Measurements from ENCODE around the gene TACR2. TPM values are rescaled to one million over a fixed set of nuclear protein-coding genes. Genes with fewer than 3 reads are reported as not detected.

Gene TACR2
- total and polyA plus RNA-seq, 2 experiments from 2014 or later, result not detected

DNA sequence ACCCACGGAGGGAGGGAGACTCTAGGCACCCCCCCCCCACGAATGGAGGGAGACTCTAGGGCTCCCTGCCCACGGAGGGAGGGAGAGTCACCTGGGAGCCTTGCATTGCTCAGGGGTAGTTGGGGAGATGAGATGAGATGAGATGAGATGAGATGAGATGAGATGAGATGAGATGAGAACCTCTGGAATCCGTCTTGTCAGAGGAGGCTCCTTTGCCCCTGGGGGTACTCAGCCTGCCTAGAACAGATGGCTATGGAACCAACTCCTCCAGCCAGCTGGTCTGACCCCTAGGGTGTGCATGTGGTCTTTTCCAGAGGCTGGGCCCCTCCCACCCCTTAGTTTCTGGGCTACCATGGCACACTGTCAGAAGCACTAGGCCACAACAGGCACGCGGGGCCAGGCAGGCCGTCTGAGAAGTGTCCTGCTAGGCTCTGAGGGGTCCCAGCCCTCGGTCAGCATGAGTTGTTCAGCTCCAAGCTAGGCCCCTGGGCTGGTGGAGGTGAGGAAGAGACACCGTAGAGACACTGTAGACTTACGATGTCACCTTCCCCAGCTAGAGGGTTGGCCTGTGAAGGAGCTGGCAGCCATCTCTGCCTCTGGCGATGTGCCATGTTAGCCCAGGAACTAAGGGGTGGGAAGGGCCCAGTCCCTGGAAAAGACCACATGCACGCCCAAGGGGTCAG lies 43.3 kb upstream of the TACR2 start:
- Histone ChIP-seq H3K4me1 (ENCODE audit: insufficient read depth) (no peaks in the 10 kb centered on the region), H3K79me2 (replicated peaks; ENCODE audit: insufficient read depth) (no peaks in the 10 kb centered on the region), H3K4me3 (no peak overlapping the region), H3K27ac (ENCODE audit: low read depth) (no peak overlapping the region), H3K36me3 (ENCODE audit: insufficient read depth) (no peaks in the 10 kb centered on the region), H2AFZ (no peak overlapping the region), H3F3A (replicated peaks; ENCODE audit: low read depth) (no peaks in the 10 kb centered on the region), H4K20me1 (replicated peaks; ENCODE audit: insufficient read depth) (0 out of 2 replicates have a peak, but pooled peaks cover 3% of the 10 kb centered on the region), H3K27me3 (ENCODE audit: insufficient read depth) (no peaks in the 10 kb centered on the region), H3K9me2 (ENCODE audit: insufficient read depth) (no peaks in the 10 kb centered on the region), H3K4me2 (no peak overlapping the region)
- Mint-ChIP-seq H3K9me3 (no peaks in the 10 kb centered on the region), H3K4me1 (peaks cover 6% of the 10 kb centered on the region), H3K27ac (no peak overlapping the region), H3K4me3 (no peak overlapping the region), H3K27me3 (ENCODE audit: insufficient read depth, low read depth, poor library complexity) (peaks cover 5% of the 10 kb centered on the region), H3K36me3 (ENCODE audit: low read depth) (no peaks in the 10 kb centered on the region; the same call in 2 of the 3 replicates)
- TF ChIP-seq, protein P1, sequence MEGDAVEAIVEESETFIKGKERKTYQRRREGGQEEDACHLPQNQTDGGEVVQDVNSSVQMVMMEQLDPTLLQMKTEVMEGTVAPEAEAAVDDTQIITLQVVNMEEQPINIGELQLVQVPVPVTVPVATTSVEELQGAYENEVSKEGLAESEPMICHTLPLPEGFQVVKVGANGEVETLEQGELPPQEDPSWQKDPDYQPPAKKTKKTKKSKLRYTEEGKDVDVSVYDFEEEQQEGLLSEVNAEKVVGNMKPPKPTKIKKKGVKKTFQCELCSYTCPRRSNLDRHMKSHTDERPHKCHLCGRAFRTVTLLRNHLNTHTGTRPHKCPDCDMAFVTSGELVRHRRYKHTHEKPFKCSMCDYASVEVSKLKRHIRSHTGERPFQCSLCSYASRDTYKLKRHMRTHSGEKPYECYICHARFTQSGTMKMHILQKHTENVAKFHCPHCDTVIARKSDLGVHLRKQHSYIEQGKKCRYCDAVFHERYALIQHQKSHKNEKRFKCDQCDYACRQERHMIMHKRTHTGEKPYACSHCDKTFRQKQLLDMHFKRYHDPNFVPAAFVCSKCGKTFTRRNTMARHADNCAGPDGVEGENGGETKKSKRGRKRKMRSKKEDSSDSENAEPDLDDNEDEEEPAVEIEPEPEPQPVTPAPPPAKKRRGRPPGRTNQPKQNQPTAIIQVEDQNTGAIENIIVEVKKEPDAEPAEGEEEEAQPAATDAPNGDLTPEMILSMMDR (conservative IDR thresholded peaks at IDR 0.05; ENCODE audit: low read depth in 2 of 2), result no peak
- TF ChIP-seq CREB1 (CRISPR knock-in tag; IDR thresholded peaks at IDR 0.05; ENCODE audit: low read depth) (no peak), EZH2phosphoT487 (IDR thresholded peaks at IDR 0.05; ENCODE audit: unreplicated experiment) (no peak), ZNF114 (CRISPR knock-in tag; IDR thresholded peaks at IDR 0.05) (no peak), NANOG (IDR thresholded peaks at IDR 0.05; ENCODE audit: borderline replicate concordance) (no peak), STAT1 (IDR thresholded peaks at IDR 0.05; ENCODE audit: unreplicated experiment) (no peak), POLR2AphosphoS5 (IDR thresholded peaks at IDR 0.05; ENCODE audit: low read depth) (no peak), ZNF462 (CRISPR knock-in tag; IDR thresholded peaks at IDR 0.05) (no peak), ZNF331 (CRISPR knock-in tag; IDR thresholded peaks at IDR 0.05; ENCODE audit: low read depth) (no peak), JUNB (IDR thresholded peaks at IDR 0.05; ENCODE audit: unreplicated experiment) (no peak), EZH2 (IDR thresholded peaks at IDR 0.05; ENCODE audit: low read depth, unreplicated experiment) (no peak)
- TF ChIP-seq, protein P2, sequence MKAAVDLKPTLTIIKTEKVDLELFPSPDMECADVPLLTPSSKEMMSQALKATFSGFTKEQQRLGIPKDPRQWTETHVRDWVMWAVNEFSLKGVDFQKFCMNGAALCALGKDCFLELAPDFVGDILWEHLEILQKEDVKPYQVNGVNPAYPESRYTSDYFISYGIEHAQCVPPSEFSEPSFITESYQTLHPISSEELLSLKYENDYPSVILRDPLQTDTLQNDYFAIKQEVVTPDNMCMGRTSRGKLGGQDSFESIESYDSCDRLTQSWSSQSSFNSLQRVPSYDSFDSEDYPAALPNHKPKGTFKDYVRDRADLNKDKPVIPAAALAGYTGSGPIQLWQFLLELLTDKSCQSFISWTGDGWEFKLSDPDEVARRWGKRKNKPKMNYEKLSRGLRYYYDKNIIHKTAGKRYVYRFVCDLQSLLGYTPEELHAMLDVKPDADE (IDR thresholded peaks at IDR 0.05), result no peak
- TF ChIP-seq, protein P3, sequence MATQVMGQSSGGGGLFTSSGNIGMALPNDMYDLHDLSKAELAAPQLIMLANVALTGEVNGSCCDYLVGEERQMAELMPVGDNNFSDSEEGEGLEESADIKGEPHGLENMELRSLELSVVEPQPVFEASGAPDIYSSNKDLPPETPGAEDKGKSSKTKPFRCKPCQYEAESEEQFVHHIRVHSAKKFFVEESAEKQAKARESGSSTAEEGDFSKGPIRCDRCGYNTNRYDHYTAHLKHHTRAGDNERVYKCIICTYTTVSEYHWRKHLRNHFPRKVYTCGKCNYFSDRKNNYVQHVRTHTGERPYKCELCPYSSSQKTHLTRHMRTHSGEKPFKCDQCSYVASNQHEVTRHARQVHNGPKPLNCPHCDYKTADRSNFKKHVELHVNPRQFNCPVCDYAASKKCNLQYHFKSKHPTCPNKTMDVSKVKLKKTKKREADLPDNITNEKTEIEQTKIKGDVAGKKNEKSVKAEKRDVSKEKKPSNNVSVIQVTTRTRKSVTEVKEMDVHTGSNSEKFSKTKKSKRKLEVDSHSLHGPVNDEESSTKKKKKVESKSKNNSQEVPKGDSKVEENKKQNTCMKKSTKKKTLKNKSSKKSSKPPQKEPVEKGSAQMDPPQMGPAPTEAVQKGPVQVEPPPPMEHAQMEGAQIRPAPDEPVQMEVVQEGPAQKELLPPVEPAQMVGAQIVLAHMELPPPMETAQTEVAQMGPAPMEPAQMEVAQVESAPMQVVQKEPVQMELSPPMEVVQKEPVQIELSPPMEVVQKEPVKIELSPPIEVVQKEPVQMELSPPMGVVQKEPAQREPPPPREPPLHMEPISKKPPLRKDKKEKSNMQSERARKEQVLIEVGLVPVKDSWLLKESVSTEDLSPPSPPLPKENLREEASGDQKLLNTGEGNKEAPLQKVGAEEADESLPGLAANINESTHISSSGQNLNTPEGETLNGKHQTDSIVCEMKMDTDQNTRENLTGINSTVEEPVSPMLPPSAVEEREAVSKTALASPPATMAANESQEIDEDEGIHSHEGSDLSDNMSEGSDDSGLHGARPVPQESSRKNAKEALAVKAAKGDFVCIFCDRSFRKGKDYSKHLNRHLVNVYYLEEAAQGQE (IDR thresholded peaks at IDR 0.05; ENCODE audit: unreplicated experiment), result no peak
- ATAC-seq (no peak), DNase-seq (ENCODE audit: low spot score) (no peak)

Data from GM23338 (cell line).